ACHN (cell line): ENCODE results near the gene MPHOSPH8.

Experiments used
- DNase-seq: peaks from one replicate; pipeline ENCODE4 v3.0.0-alpha.2; 2015
- in situ Hi-C: cut with HindIII; loops from 2 replicates; pipeline ENCODE4 v1.10.0; 2017; ENCODE audit warnings: low sequenced_read_pairs, low pct_ligation_motif_present, low pct_unique_long_range_greater_than_20kb

MPHOSPH8 gene

GRCh38 chr13:19633479-19634255 is at the start of gene MPHOSPH8:
Gene MPHOSPH8 (plus strand): TSS chr13:19633659. CDS start chr13:19633749, 90 bp downstream.
- in situ Hi-C loops: no loop called here
- DNase-seq: peak; percentile 94

- no peak for DNase-seq
- in situ Hi-C loops: no loop called here
Observed at GRCh38 chr13:19586904-19587634, 46.4 kb upstream of the MPHOSPH8 start.

GRCh38 chr13:19587635-19588300 is 45.7 kb upstream of the MPHOSPH8 start:
- DNase-seq: peak; percentile 55

DNA sequence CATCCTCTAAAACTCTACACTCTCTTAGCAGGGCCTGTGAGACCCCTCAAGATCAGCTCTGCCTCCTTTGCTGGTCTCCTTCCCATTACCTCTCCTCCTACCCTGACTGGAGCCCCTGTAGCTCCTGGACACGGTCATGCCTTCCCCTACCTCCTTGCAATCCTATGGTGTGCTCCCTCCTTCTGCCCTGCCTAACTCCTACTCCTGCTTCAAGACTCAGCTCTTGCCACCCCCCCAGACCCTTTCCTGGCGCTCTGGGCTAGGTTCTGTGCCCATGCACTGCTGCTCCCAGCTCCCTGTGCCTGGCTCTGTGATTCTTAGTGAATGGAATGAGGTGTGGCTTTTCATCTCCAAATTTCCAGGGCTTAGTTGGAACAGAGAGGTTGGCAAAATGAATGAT is 44.1 kb upstream of the MPHOSPH8 start:
- DNase-seq: no peak
- in situ Hi-C loops: no loop called here

More at GRCh38 chr13:19587635-19588300, 45.7 kb upstream of the MPHOSPH8 start:
- in situ Hi-C loops: no loop called here

GRCh38 chr13:19590423-19590822 is 43.0 kb upstream of the MPHOSPH8 start:
- in situ Hi-C loops: no loop called here
- no peak for DNase-seq

DNA sequence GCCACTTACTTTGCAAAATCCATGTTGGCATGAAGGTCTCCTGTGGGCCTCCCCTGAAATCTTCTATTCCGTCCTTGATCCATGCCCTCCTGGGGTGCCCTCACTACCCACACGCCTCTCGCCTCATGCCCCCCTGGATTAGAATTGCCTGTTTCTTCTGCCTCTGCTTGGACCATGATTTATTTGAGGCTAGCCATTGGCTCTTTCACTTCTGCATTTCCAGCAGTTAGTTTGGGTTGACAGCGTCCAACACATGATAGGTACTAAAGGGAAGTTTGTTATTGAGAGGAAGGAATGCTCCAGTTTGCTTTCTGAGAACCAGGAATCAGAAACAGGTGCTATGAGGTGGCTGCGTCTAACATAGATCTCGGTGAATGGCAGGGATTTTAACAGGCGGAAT is 41.6 kb upstream of the MPHOSPH8 start:
- in situ Hi-C loops: no loop called here
- DNase-seq: no peak

GRCh38 chr13:19592657-19593180 is 40.7 kb upstream of the MPHOSPH8 start:
- no peak for DNase-seq
- in situ Hi-C loops: no loop called here

DNA sequence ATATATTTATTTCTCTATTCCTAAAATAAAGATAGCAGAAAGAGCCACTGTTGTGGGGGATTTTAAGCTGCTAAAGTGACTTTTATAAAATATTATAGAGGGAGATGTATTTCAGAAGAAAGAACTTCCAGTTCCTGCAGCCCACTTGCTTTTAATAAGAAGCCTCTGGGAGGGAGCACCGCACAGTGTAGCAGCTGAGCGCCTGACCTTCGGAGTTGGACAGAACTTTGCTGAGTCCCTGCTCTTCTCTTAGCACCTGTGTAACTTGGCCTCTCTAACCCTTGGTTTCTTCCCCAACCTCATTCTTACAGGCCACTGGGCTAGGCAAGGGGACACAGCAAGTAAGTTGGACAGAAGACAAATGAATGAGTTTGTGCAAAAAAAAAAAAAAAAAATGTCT is 37.4 kb upstream of the MPHOSPH8 start:
- in situ Hi-C loops: no loop called here
- DNase-seq: no peak

DNA sequence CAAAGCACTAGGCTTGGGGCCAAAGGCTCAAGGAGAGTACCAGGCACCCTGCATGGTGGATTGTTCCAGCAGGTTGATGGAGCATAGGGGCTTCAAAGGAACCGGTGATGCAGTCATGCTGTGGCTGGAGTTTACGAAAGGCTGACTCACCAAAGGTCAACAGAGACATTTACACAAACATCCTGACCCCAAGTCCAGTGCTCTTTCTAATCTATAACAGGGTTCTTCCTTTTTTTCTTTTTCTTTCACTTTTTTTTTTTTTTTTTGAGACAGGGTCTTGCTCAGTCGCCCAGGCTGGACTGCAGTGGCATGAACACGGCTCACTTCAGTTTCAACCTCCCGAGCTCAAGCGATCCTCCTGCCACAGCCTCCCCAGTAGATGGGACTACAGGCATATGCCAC is 36.5 kb upstream of the MPHOSPH8 start:
- DNase-seq: peak; percentile 76
- in situ Hi-C loops: no loop called here

- DNase-seq: peak; percentile 46
- in situ Hi-C loops: no loop called here
Observed at GRCh38 chr13:19597523-19597922, 35.9 kb upstream of the MPHOSPH8 start.

DNA sequence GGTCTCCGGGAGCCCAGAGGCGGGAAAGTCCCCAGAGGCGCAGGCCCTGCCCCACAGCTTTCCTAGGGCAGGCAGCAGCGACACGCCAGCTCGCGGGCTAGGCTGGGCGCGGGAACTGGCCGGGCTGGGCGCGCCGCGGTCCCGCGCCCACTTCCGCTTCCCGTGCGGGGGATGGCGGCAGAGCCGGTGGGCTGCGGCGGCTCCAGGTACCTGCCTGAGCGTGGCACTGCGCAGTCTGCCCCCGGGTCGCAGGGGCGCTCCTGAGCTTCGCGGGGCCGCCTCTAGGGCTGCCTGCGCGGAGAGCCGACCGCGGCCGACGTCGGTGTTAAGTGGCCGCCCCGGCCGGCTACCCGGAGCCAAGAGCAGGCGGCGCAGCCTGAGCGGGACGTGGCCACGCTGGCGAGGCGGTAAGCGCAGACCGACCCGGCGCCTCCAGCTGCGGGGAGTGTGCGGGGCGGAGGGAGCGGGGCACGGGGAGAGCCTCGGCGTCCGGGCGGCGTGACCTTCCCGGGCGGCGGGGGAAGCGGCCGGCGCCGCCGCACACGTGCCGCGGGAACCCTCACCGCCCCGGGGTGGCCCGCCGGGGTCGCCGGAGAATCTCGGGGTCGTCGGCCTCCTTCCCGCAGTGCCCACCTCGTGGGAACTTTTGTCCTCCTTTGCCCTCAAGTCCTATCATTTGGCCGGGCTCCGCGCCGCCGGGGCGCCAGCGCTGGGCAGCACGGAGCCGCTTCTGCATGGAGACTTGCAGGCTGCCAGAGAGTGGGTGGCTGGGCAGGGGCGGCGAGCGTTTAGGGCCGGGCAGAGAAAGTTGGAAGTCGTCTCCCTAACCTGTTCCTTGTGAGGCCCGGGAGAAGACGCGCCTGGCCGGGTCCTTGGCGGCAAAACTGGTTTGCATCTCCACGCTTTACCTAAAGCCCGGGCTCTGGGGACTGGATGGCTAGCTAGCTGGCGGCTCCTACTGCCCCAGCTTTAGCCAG is 31.4 kb upstream of the MPHOSPH8 start:
- DNase-seq: peak; percentile 44
- in situ Hi-C loops: no loop called here

DNA sequence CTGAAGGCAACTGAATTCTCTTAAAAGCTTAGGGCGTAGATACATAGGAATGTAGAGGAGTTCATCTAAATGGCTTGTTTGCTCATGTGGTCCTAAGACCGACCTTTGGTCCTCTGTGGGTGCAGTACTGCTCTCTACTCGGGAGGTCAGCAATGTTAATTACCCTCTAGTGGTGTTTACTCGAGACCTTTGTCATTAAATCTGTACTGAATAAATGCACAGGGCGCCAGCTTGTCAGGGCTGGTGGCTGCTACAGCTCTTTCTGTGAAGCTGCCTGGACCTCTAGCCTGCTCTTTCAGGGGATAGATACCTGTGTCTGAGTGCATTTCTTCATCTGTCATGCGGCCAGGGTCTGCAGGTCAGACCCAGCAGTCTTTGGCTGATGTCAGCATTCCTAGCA is 29.2 kb upstream of the MPHOSPH8 start:
- in situ Hi-C loops: no loop called here
- no peak for DNase-seq

- DNase-seq: no peak
Observed at GRCh38 chr13:19605161-19605955, 28.1 kb upstream of the MPHOSPH8 start.

DNA sequence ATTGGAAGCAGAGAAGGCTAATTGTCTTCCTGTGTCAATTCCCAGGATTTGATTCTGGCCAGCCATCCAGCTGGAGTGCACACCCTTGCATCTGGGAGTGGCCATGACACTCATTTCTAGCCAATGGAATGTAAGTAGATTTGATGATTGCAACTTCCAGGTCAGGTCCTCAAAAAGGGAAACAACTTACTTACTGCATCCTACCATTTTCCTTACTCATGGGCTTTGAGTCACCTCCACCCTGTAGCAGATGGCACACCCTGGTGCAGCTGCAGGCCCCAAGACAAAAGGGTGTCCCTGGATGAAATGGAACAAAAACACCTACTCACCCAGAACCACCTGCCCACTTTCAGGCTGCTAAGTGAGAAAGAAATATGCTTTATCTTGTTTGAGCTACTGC is 27.3 kb upstream of the MPHOSPH8 start:
- in situ Hi-C loops: no loop called here
- DNase-seq: no peak

More at GRCh38 chr13:19605161-19605955, 28.1 kb upstream of the MPHOSPH8 start:
- in situ Hi-C loops: no loop called here

GRCh38 chr13:19606737-19607136 is 26.7 kb upstream of the MPHOSPH8 start:
- no peak for DNase-seq
- in situ Hi-C loops: no loop called here

DNA sequence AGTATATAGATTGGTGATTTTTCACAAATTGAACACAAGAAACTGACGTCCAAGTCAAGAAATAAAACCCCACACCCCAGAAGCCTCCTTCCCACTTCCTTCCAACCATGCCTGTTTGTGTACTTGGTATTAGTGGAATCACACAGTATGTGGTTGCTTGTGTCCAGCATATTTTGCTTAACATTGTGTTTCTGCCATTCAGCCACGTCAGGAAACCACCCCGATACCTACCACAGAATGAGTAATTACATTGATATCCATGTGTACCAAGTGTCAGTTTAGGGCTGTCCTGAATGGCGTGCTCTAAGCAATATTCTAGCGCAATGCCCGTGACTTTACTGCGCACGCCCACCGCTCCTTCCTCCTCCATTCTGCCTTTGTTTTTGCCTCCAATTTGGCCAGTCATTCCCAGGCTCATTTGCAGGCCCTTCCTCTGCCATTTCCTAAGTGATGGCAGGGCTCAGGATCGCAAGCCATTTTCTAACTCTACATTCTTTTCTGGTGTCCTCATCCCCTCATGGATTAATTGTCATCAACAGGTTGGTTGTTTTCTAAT is 25.9 kb upstream of the MPHOSPH8 start:
- DNase-seq: no peak
- in situ Hi-C loops: no loop called here

DNA sequence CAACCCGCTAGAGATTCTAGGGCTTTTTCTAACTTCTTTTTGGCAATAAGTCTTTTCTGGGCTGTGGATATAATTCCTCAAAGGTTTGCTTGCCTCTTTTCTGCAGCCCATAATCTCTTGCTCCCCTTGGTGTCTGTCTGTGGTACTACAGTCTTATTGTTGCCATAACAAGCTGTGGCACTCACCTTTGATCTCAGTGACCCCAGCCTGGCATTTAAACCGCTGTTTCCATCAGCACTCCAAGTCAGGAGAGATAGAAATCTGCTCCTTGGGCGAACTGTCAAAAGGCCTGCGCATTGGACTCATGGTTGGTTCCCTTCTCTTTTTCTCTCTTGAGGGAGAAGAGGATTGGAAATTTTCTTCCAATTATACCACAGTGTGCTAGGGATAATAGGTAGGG is 14.5 kb upstream of the MPHOSPH8 start:
- in situ Hi-C loops: no loop called here
- peak; percentile 51 for DNase-seq
